NCI-H1105 treated with DMSO at 0.1 percent for 48 hours (cell line): ENCODE measurements around the gene C17orf107.
A peak's percentile ranks its signal among the peaks of the same experiment; 100 is the strongest.

ENCODE experiments used
- DNase-seq: peaks from one replicate; lab custom pipeline; 2025; lab: John Stamatoyannopoulos, UW

C17orf107 gene

GRCh38 chr17:4877089-4877488, 22.2 kb upstream of the C17orf107 start:
- no peak for DNase-seq

- DNase-seq, result no peak
Observed at GRCh38 chr17:4879601-4880000, 19.7 kb upstream of the C17orf107 start.

GRCh38 chr17:4880857-4881256, 18.5 kb upstream of the C17orf107 start:
- no peak for DNase-seq

GRCh38 chr17:4881761-4882555, 17.4 kb upstream of the C17orf107 start:
- DNase-seq, result peak; percentile 80

- no peak for DNase-seq
Observed at GRCh38 chr17:4884489-4884888, 14.8 kb upstream of the C17orf107 start.

GRCh38 chr17:4886830-4887229, 12.5 kb upstream of the C17orf107 start:
- no peak for DNase-seq

- no peak for DNase-seq
Observed at GRCh38 chr17:4887581-4887980, 11.8 kb upstream of the C17orf107 start.

GRCh38 chr17:4891411-4892410, 7.6 kb upstream of the C17orf107 start:
- DNase-seq, result no peak

- no peak for DNase-seq
Observed at GRCh38 chr17:4892499-4893221, 6.7 kb upstream of the C17orf107 start.

GRCh38 chr17:4893272-4893671, 6.1 kb upstream of the C17orf107 start:
- DNase-seq, result no peak

GRCh38 chr17:4893721-4894560, 5.4 kb upstream of the C17orf107 start:
- no peak for DNase-seq

GRCh38 chr17:4895121-4895520, 4.2 kb upstream of the C17orf107 start:
- no peak for DNase-seq

GRCh38 chr17:4895657-4896331, 3.5 kb upstream of the C17orf107 start:
- no peak for DNase-seq

GRCh38 chr17:4896332-4897197, 2.8 kb upstream of the C17orf107 start:
- DNase-seq, result no peak

GRCh38 chr17:4897198-4897687, 2.1 kb upstream of the C17orf107 start:
- DNase-seq, result no peak

GRCh38 chr17:4897785-4898184, 1.6 kb upstream of the C17orf107 start:
- no peak for DNase-seq

- DNase-seq, result no peak
Observed at GRCh38 chr17:4898351-4898750, 985 bp upstream of the C17orf107 start.

- no peak for DNase-seq
Observed at GRCh38 chr17:4898927-4899326, 409 bp upstream of the C17orf107 start.
